Small intestine (tissue), 7 donors: ENCODE data around the gene STARD13. TPM values are rescaled to one million over a fixed set of nuclear protein-coding genes. Genes with fewer than 3 reads are reported as not detected.

ENCODE experiments used
- DNase-seq, 2 donors: peaks; one replicate each; pipeline versions ENCODE4 v3.0.0 to v3.0.0-alpha.2; 2013
- FAIRE-seq: peaks from 2 replicates; lab custom pipeline; 2012; peaks lifted over from hg19 to GRCh38; lab: Jason Lieb, UNC
- H3K27ac ChIP-seq, 3 donors: one replicate each; pipeline ENCODE4 v1.5.1; 2013; ENCODE audit warnings: low read length in 2 of 3, mild to moderate bottlenecking in 2 of 3, control low read depth in 1 of 3, inconsistent platforms in 1 of 3, low read depth in 1 of 3, moderate library complexity in 1 of 3
- H3K27me3 ChIP-seq, 3 donors: one replicate each; pipeline ENCODE4 v1.6.1; 2013; ENCODE audit warnings: low read length in 3 of 3, inconsistent platforms in 1 of 3; ENCODE audit not compliant: control insufficient read depth in 3 of 3, insufficient read depth in 3 of 3
- H3K36me3 ChIP-seq, 3 donors: one replicate each; pipeline ENCODE4 v1.6.1; 2013; ENCODE audit warnings: low read length in 3 of 3, inconsistent platforms in 1 of 3, low read depth in 1 of 3, mild to moderate bottlenecking in 1 of 3, moderate library complexity in 1 of 3; ENCODE audit not compliant: control insufficient read depth in 3 of 3, insufficient read depth in 2 of 3
- H3K4me1 ChIP-seq, 3 donors: one replicate each; pipeline ENCODE4 v1.6.1; 2013; ENCODE audit warnings: low read length in 2 of 3, inconsistent platforms in 1 of 3, low read depth in 1 of 3, mild to moderate bottlenecking in 1 of 3, moderate library complexity in 1 of 3; ENCODE audit not compliant: control insufficient read depth in 3 of 3, insufficient read depth in 2 of 3
- H3K4me3 ChIP-seq, 3 donors: one replicate each; pipeline ENCODE4 v1.5.1; 2013; ENCODE audit warnings: low read length in 3 of 3, control low read depth in 1 of 3, inconsistent platforms in 1 of 3, low read depth in 1 of 3, mild to moderate bottlenecking in 1 of 3, moderate library complexity in 1 of 3
- H3K9me3 ChIP-seq, 2 donors: one replicate each; pipeline ENCODE4 v1.6.1; 2013; ENCODE audit warnings: low read depth in 1 of 2, low read length in 1 of 2; ENCODE audit not compliant: control insufficient read depth in 2 of 2, insufficient read depth in 1 of 2
- WGBS, 3 donors: extraction: QIAGEN DNeasy Blood & Tissue Kit; methylation state at CpG; one replicate each; pipeline ENCODE4 v1.1.7; 2013; 5-methylcytosine and 5-hydroxymethylcytosine counted together
- polyA plus RNA-seq, 4 donors: library from polyadenylated mRNA; stranded (reverse) in 3 of 4; unstranded in 1 of 4; fragments of 200-250 nt in 3 of 4; fragments of 120-200 nt in 1 of 4; gene quantifications; one replicate each; pipeline versions ENCODE4 v1.2.1 to v1.2.3, GENCODE V29; 2013
- donor health status: healthy with polysubstance abuse.
- donor health status: control.
- donor health status: control.
- donor health status: Bipolar disorder and iron deficiency.
- donor health status: healthy.

The STARD13 gene
- polyA plus RNA-seq, 4 donors: 2.2 to 15.3 (median 5.0) TPM

- Histone ChIP-seq H3K9me3 (peaks cover 0 to 6% of the 10 kb centered on the region in 2 donors), H3K27me3 (no peaks in the 10 kb centered on the region), H3K36me3 (peaks cover 0 to 29% (median 8%) of the 10 kb centered on the region in 3 donors), H3K4me3 (no peak overlapping the region), H3K4me1 (no peaks in the 10 kb centered on the region), H3K27ac (peak overlapping the region in 1 of 3 donors; percentile 32)
- 75 to 84% (median 81%) methylated on average over 1 of the region's 1 CpG for WGBS, 3 donors
- DNase-seq (no peak), FAIRE-seq (no peak)
Observed at GRCh38 chr13:33132644-33133440, 152.7 kb downstream of the STARD13 start.

DNA sequence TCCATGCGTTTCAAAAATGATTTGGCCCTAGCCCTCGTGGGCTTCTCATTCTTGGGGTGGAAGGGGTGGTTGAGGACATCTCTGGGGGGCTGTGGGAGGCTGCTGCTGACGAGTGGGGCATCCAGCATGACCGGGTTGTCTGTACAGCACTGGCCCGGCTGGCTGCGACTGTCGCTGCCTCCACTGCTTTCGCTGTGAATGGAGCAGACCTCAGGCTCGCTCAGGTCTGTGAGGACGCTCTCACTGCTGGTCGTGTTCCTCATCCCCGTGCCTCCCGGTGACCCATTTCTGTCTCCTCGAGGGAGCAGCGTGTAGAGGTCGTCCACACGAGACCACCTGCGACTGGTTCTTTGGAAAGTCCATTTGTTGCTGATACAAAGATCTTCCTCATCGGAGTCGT is 155.7 kb downstream of the STARD13 start:
- H3K9me3 ChIP-seq: no peaks in the 10 kb centered on the region
- no peak overlapping the region for H3K27ac ChIP-seq
- no peak overlapping the region for H3K4me3 ChIP-seq
- FAIRE-seq (no peak), DNase-seq (no peak)
- 91 to 96% (median 95%) methylated on average over 20 of the region's 20 CpGs for WGBS, 3 donors
- H3K4me1 ChIP-seq: peaks cover 0 to 15% (median 3%) of the 10 kb centered on the region in 3 donors
- H3K27me3 ChIP-seq: no peaks in the 10 kb centered on the region
- peaks cover 0 to 30% (median 5%) of the 10 kb centered on the region in 3 donors for H3K36me3 ChIP-seq

- peaks cover 0 to 15% (median 3%) of the 10 kb centered on the region in 3 donors for H3K4me1 ChIP-seq
- no peaks in the 10 kb centered on the region for H3K27me3 ChIP-seq
- FAIRE-seq: no peak
- peaks cover 0 to 30% (median 5%) of the 10 kb centered on the region in 3 donors for H3K36me3 ChIP-seq
- DNase-seq: no peak
- H3K27ac ChIP-seq: no peak overlapping the region
- H3K4me3 ChIP-seq: no peak overlapping the region
- no peaks in the 10 kb centered on the region for H3K9me3 ChIP-seq
- WGBS, 3 donors: 95 to 98% (median 97%) methylated on average over 20 of the region's 20 CpGs
Observed at GRCh38 chr13:33129094-33129832, 156.3 kb downstream of the STARD13 start.

GRCh38 chr13:33128134-33128533 is 157.4 kb downstream of the STARD13 start:
- no peak for DNase-seq
- no peak overlapping the region for H3K27ac ChIP-seq
- no peaks in the 10 kb centered on the region for H3K9me3 ChIP-seq
- no peaks in the 10 kb centered on the region for H3K27me3 ChIP-seq
- WGBS, 3 donors: 81 to 89% (median 83%) methylated on average over 4 of the region's 4 CpGs
- H3K4me3 ChIP-seq: no peak overlapping the region
- FAIRE-seq: no peak
- peaks cover 0 to 38% (median 5%) of the 10 kb centered on the region in 3 donors for H3K36me3 ChIP-seq
- peaks cover 0 to 21% (median 6%) of the 10 kb centered on the region in 3 donors for H3K4me1 ChIP-seq

DNA sequence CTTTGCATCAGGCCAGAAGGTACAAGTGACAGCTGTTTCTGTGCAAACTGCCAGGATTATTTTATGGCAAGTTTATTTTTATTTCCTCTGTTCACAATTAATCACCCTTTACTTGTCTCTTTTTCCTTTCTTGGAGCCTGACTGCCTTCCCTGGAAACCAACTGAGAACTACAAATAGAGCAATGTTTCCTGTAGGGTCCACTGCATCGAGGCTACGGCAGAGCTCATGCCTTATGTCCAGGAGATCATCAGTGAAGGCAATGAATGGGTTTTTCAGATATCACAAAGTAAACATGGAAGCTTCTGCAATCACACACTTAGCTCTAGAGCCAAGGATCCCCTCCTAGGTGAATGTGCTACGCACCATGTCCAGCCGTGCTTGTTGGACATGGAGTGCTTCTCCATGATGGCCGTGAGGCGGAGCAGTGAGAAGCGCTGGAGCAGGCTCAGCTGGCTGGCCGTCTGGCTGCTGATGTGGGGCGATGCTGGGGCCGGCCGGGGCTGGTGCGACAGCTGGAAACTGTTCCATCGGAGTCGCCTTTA is 158.5 kb downstream of the STARD13 start:
- 71 to 95% (median 82%) methylated on average over 14 of the region's 14 CpGs for WGBS, 3 donors
- H3K27ac ChIP-seq: peak overlapping the region in 2 of 3 donors; percentile 31 to 49
- FAIRE-seq: no peak
- H3K36me3 ChIP-seq: peaks cover 0 to 42% (median 5%) of the 10 kb centered on the region in 3 donors
- H3K9me3 ChIP-seq: no peaks in the 10 kb centered on the region
- H3K4me3 ChIP-seq: no peak overlapping the region
- H3K4me1 ChIP-seq: peaks cover 0 to 21% (median 7%) of the 10 kb centered on the region in 3 donors
- DNase-seq: no peak
- no peaks in the 10 kb centered on the region for H3K27me3 ChIP-seq

DNA sequence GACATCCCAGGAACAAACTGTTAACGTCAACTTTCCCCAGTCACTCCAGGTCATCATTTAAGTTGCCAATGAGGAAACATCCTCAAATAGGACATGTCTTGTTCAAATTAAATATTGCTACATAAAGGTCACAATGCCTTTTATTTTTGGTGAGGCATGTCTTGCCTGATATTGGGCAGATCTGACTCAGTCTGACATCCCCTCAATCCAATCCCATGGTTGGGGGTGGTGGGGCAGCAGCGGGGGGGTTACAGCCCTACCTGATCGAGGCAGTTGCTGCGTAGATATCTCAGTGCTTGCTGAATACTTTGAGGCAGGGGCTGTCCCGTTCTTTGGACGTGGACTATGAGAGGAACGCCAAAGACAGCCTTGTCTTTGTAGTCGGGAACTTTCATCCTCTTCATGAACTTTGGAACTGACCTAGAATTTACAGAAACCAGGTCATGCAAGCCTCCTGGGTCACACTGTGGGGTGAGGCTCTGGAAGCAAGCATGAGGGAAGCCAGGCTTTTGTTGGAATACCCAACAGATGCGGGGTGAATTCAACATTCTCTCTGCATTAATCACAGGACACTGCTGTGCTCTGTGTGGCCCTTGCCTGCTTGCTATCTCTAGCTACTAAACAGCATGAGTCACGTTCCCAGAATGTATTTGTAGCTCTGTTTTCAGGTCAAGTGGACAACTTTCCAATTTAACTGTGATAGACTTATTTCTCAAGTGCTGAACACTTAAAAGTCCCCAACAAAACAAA is 159.6 kb downstream of the STARD13 start:
- Histone ChIP-seq H3K4me1 (peaks cover 0 to 21% (median 7%) of the 10 kb centered on the region in 3 donors), H3K27ac (peak overlapping the region in 2 of 3 donors; percentile 38 to 76), H3K9me3 (no peaks in the 10 kb centered on the region), H3K36me3 (peaks cover 0 to 47% (median 5%) of the 10 kb centered on the region in 3 donors), H3K4me3 (no peak overlapping the region), H3K27me3 (no peaks in the 10 kb centered on the region)
- peak; percentile 59 for FAIRE-seq
- DNase-seq: peak; percentile 68 to 70
- WGBS, 3 donors: 22 to 42% (median 31%) methylated on average over 10 of the region's 10 CpGs

DNA sequence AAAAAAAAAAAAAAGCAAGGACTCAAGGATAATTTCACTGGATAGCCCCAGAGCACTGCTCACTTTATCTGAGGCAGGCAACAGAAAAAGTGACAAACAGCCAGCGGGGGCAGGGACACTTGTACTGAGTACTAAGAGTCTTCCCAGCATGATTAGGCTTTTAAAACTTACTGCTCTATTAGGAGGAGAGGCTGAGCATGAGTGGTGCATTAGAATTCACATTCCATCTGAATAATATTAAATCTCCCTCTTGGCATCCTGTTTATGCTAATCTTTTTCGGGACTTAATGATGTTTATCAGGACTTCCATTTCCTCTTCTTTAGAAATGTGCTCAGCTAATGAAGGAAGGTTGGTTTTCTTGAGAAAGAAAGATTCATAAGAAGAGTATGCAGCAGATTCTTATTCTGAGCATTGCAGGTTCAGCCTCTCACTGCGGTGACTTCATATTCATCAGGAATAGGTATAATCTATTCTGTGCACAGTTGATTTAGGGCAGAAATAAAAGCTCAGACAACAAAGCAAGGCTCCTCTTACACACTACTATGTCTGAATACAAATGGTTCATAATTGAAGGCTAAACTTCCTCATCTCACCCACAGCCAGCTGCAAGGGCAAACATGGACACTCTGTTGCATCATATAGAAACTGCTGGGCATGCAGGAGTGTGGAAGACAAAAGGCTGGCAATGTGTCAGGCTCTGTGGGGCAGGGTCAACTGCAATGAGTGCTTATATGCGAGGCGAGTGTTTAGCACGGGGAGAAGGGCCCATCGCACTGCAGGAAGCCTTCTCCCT is 162.3 kb downstream of the STARD13 start:
- H3K36me3 ChIP-seq: peaks cover 0 to 44% (median 2%) of the 10 kb centered on the region in 3 donors

More for the DNA sequence above, 162.3 kb downstream of the STARD13 start:
- Histone ChIP-seq H3K4me3 (no peak overlapping the region), H3K27ac (peak overlapping the region in 1 of 3 donors; percentile 3), H3K9me3 (no peaks in the 10 kb centered on the region), H3K27me3 (no peaks in the 10 kb centered on the region), H3K4me1 (peaks cover 0 to 21% (median 7%) of the 10 kb centered on the region in 3 donors)
- FAIRE-seq: no peak
- WGBS, 3 donors: 61 to 91% (median 83%) methylated on average over 7 of the region's 7 CpGs
- no peak for DNase-seq
